Kidney (tissue), 14 donors: ENCODE measurements around the gene SZT2. TPM values are rescaled to one million over a fixed set of nuclear protein-coding genes. Genes with fewer than 3 reads are reported as not detected.

ENCODE experiments used
- DNase-seq, 5 donors: peaks; one replicate each; pipeline ENCODE4 v3.0.0-alpha.2; 2013 to 2020
- FAIRE-seq: peaks from 2 replicates; lab custom pipeline; 2012; peaks lifted over from hg19 to GRCh38; lab: Jason Lieb, UNC
- H3K27ac ChIP-seq, 2 donors: one replicate each; pipeline ENCODE4 v1.7.0; 2013; ENCODE audit warnings: low read depth in 2 of 2, low read length in 2 of 2, inconsistent platforms in 1 of 2
- H3K27me3 ChIP-seq: one replicate; pipeline ENCODE4 v1.7.1; 2013; ENCODE audit warnings: low read length, inconsistent platforms; ENCODE audit not compliant: control insufficient read depth, insufficient read depth
- H3K36me3 ChIP-seq, 3 donors: one replicate each; pipeline versions ENCODE4 v1.7.0 to v1.7.1; 2013; ENCODE audit warnings: low read length in 3 of 3, control low read depth in 1 of 3, inconsistent platforms in 1 of 3; ENCODE audit not compliant: insufficient read depth in 3 of 3, control insufficient read depth in 2 of 3
- H3K4me1 ChIP-seq, 3 donors: one replicate each; pipeline versions ENCODE4 v1.7.0 to v1.7.1; 2013; ENCODE audit warnings: low read length in 3 of 3, inconsistent platforms in 1 of 3, low read depth in 1 of 3; ENCODE audit not compliant: control insufficient read depth in 2 of 3, insufficient read depth in 2 of 3
- H3K4me3 ChIP-seq, 3 donors: one replicate each; pipeline versions ENCODE4 v1.7.0 to v1.8.1; 2013; ENCODE audit warnings: low read length in 3 of 3, control low read depth in 1 of 3, inconsistent platforms in 1 of 3
- H3K9ac ChIP-seq, 3 donors: one replicate each; pipeline versions ENCODE4 v1.7.0 to v1.7.1; 2013; ENCODE audit warnings: low read length in 3 of 3, control low read depth in 1 of 3, inconsistent platforms in 1 of 3
- H3K9me3 ChIP-seq, 3 donors: one replicate each; pipeline versions ENCODE4 v1.7.0 to v1.7.1; 2013; ENCODE audit warnings: low read length in 3 of 3, control low read depth in 1 of 3, inconsistent platforms in 1 of 3; ENCODE audit not compliant: control insufficient read depth in 2 of 3, insufficient read depth in 1 of 3
- CTCF ChIP-seq: IDR thresholded peaks from 3 replicates; pipeline ENCODE4 v1.5.1; 2012; ENCODE audit warnings: mild to moderate bottlenecking, moderate library complexity, borderline replicate concordance; ENCODE audit not compliant: insufficient read depth; ENCODE audit errors: extremely low read depth
- intact Hi-C: fragments of 100-400 bp; cut with DNase I; formaldehyde crosslinking; loops from one replicate; pipeline ENCODE4 v1.11.1; 2022
- polyA plus RNA-seq: library from polyadenylated mRNA; stranded (reverse); fragments of 350-450 nt; fragmentation: Illumina TruSeq; extraction: RNeasy Lipid Tissue Mini Kit (QIAGEN cat#74804); gene quantifications from one replicate; pipeline ENCODE4 v1.2.3, GENCODE V29; 2014; ENCODE audit warnings: low read depth, low replicate concordance; ENCODE audit not compliant: insufficient read depth
- total RNA-seq: library from RNA; stranded (reverse); fragmentation: NEBNext Ultra II Directional; extraction: Animal tissue kit (Norgen Biotek cat#: 25700); gene quantifications from one replicate; pipeline ENCODE4 v1.2.1, GENCODE V29; 2021
- donor health status: control.
- donor health status: control.
- donor health status: control.
- donor health status: control.
- donor health status: control.
- donor health status: DM: yes; HTN: yes; CAD: no.
- donor health status: Normal renal cell carcinoma (clear cell type).

SZT2 gene
- total and polyA plus RNA-seq, 2 donors from 2014 or later = 10.4 to 66.8 TPM

DNA sequence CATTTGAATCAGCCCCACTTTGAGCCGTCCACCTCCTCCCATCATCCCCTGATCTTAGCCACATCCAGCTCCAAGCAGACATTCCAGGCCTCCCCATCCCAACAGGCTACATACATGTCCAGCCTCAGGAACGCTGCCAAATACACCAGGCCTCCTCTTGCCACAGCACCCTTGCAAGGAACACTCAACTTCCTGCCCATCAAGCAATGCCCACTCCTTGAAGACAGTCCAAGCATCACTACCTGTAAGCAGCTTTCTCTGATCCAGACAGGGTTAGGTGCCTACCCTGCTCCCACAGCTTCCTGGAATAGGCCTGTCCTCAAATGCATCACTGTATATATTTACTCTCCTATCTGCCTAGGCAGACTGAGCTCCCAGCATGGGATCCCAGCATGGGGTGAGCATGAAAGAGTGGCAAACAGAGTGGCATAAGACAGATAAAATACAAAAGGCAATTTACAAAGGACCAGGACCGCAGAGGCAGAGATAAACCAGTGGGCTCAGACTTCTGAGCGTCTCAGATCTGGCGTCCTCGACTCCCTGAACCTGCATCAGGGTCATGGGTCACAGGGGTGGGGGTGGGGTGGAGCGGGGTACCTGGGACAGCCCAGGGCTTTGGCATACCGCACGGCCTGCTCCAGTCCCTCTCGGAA lies 63.2 kb downstream of the SZT2 start:
- Histone ChIP-seq H3K9me3 (no peaks in the 10 kb centered on the region), H3K4me1 (peaks cover 0 to 18% (median 12%) of the 10 kb centered on the region in 3 donors), H3K27ac (peak overlapping the region; percentile 82 to 92), H3K4me3 (peak overlapping the region; percentile 2 to 44 (median 23)), H3K9ac (peak overlapping the region in 2 of 3 donors; percentile 3 to 37), H3K27me3 (no peaks in the 10 kb centered on the region), H3K36me3 (peaks cover 7 to 30% (median 11%) of the 10 kb centered on the region in 3 donors)
- DNase-seq (peak in 1 of 5 donors; percentile 30), FAIRE-seq (no peak)
- intact Hi-C loops = no loop called here
- no peak for TF ChIP-seq CTCF

GRCh38 chr1:43453442-43454269 lies 64.0 kb downstream of the SZT2 start, which contains the start of gene HYI:
Gene HYI (minus strand): TSS chr1:43453931. CDS start chr1:43453793, 138 bp downstream.
- FAIRE-seq (no peak), DNase-seq (peak; percentile 89 to 96 (median 92))
- Histone ChIP-seq H3K4me3 (peak within 1 kb of the TSS; percentile 67 to 72 (median 67)), H3K4me1 (peaks cover 0 to 18% (median 11%) of the 10 kb centered on the region in 3 donors), H3K27me3 (no peaks in the 10 kb centered on the region), H3K9me3 (no peaks in the 10 kb centered on the region), H3K9ac (peak within 1 kb of the TSS; percentile 37 to 70 (median 48)), H3K36me3 (peaks cover 5 to 25% (median 11%) of the 10 kb centered on the region in 3 donors), H3K27ac (peak within 1 kb of the TSS; percentile 82 to 92)
- intact Hi-C loops = no loop called here
- no peak for TF ChIP-seq CTCF

GRCh38 chr1:43454270-43455011 lies 64.7 kb downstream of the SZT2 start:
- H3K27me3 ChIP-seq = no peaks in the 10 kb centered on the region
- peak overlapping the region; percentile 47 to 82 for H3K27ac ChIP-seq
- DNase-seq = peak; percentile 72 to 92 (median 83)
- FAIRE-seq = no peak
- H3K36me3 ChIP-seq = peaks cover 2 to 17% (median 11%) of the 10 kb centered on the region in 3 donors
- TF ChIP-seq CTCF = no peak
- no peaks in the 10 kb centered on the region for H3K9me3 ChIP-seq
- intact Hi-C loops = no loop called here
- H3K4me1 ChIP-seq = peaks cover 0 to 14% (median 3%) of the 10 kb centered on the region in 3 donors
- H3K4me3 ChIP-seq = peak overlapping the region; percentile 67 to 72 (median 67)
- H3K9ac ChIP-seq = peak overlapping the region; percentile 20 to 70 (median 48)
